GM18511 (cell line): ENCODE results near the gene APBB3.

Experiments used
- ATAC-seq: cut with Tn5 transposase; IDR thresholded peaks from one replicate; pipeline ENCODE4 v1.9.1; 2021; ENCODE audit warnings: mild to moderate bottlenecking, moderate library complexity; ENCODE audit not compliant: unreplicated experiment

APBB3 gene

DNA sequence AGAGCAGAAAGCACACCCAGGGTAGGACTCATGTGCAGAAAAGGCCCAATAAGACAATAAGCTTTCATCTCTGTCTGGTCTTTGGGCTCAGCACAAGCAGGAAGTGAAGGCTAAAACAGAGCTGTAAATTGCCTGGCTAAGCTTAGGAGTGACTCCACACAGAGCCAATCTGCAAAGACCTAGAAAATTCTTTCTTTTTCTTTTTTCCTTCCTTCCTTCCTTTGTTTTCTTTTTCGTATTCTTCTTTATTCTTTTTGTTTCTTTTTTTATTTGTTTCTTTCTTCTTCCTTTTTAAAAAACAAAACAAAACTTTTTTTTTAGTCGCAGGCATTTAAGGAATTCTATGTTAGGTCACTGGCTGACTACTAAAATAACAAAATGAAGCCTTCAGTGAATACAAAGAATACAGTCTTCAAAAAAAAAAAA, 12.4 kb upstream of the APBB3 start:
- ATAC-seq: no peak

DNA sequence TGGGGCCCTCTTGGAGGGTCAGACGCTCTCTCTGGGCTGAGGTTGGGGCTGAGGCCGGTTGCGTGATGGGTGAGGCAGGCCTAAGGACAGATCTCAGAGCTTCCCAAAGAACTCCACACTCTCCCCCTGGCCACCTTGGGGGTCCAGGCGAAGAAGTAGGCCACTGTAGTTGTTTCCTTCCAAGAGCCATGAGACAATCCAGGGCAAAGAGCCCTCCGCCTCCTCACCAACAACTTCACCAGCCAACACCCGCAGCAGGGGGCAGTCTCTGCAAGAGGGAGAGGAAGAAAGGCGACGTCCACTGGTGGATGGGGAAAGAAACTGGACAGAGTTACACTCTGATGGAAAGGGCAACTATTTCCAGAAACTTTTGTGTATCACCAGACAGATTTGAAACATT, 10.9 kb upstream of the APBB3 start:
- ATAC-seq: no peak

DNA sequence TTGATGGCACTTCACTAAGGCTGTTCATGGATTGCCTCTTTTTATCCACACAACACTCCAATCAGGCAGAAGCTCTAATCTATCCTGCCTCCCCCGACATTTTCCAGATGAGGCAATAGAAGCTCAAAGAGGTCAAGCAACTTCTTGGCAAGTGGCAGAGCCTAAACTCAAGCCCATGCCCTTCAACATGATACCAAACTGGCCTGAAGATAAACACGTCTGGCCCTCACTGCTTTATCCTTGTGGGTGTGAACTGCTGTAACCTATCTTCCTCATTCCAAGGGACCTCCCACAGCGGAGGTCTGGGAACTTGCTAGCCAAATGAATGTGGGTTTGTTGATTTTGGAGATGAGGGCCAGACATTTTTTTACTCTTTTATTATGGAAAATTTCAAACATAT, 9.8 kb upstream of the APBB3 start:
- no peak for ATAC-seq

DNA sequence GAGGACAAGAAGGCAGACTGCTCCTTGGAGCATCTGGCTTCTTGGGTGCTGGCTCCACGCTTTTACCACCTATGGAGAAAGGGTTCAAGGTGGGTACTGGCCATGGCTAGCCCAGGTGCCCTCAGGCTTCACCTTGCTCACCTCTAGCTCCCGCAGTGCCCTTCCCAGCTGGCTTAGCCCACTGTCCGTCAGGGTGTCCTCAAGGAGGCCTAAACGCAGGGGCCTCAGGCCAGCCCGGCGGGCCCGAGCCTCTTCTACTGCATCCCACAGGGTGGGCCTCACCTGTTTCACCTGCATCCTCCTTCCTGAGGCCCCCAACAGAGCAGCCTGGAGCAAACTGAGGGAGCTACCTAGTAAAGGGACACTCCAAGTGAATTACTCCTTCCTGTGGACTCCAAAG, 9.3 kb upstream of the APBB3 start:
- ATAC-seq: no peak

DNA sequence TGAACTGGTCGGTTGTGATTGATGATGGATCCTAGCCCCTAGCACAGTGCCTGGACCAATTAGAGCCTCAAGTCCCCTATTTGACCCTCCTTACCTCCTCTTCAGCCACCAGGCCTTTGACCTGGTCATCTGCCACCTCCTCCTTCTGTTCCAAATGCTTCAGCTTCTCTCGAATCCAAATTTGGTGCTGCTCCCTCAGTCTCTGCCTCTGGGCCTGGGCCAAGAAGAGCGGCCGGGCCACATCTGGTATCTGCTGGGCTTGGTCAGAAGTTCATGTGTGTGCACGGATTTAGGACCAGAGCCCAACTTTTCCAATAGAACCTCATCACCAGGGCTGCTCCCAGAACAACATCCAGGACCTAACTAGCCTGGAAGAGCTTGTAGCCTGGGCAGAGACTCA, 6.7 kb upstream of the APBB3 start:
- no peak for ATAC-seq

DNA sequence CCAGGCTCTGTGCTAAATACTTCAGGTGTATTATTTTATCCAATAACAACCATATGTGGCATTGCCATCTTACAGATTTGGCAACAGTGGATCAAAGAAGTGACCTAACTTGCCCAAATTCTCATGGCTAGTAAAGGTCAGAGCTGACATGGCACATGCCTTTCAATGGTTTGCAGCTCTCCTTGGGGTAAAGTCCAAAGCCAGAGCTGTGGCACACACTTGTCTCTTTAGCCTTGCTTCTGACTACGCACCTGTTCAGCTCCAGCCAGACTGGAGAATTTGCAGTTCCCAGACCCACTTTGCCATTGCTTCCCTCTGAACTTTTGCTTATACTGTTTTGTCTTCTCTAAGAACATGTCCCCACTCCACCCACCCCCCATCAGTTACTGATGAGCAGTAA, 6.1 kb upstream of the APBB3 start:
- ATAC-seq: no peak

DNA sequence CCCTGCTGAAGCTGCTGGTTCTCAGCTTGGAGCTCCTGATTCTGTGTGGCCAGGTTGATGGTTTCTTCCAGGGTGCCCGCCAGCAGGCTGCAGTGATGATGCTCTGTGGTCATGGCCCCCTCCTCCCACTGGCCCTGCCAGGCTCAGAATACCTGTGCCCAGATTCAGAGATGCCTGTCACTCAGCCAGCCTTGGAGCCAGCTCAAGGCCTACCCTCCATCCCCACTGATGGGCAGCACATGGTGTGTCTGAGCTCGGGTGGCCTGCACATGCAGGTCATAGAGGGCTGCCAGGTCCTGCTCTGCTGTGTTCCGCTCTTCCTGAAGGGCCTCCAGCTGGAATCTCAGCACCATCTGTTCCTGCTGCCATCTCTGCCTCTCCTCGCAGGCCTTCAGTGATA, 5.7 kb upstream of the APBB3 start:
- ATAC-seq: no peak

DNA sequence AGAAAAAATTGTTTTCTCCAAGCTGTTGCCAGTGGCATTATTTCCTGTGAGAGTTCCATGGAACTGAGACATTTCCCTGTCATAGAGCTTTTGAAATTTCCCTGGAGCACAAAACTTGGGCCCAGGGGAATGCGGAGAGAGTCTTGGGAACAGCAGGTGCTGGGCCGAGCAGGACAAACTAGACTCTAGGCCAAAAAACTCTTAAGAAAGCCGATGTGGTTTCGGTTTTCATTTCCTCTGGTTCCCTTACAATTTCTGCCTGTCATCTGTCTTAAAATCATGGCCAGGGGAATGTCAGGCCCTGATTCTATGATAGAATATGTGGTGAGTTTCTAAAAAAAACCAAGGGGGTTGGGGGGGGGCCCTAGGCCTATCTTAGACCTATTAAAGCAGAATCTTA, 4.8 kb upstream of the APBB3 start:
- ATAC-seq: peak; percentile 35

DNA sequence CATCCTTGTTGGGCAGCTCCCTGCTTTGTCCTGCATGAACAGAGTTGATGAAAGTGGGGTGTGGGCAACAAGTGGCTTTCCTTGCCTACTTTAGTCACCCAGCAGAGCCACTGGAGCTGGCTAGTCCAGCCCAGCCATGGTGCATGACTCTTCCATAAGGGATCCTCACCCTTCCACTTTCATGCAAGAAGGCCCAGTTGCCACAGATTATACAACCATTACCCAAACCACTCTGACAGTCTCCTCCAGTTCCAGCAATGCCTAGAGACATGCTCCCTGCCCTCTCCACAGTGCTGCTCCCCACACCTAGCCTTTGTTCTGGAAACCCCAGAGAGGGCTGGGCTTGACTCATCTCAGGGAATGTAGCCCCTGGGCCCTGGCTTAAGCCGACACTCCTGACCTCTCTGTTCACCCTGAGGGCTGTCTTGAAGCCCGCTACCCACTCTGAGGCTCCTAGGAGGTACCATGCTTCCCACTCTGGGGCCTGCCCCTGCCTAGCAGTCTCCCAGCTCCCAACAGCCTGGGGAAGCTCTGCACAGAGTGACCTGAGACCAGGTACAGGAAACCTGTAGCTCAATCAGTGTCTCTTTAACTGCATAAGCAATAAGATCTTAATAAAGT, 4.2 kb upstream of the APBB3 start:
- no peak for ATAC-seq

DNA sequence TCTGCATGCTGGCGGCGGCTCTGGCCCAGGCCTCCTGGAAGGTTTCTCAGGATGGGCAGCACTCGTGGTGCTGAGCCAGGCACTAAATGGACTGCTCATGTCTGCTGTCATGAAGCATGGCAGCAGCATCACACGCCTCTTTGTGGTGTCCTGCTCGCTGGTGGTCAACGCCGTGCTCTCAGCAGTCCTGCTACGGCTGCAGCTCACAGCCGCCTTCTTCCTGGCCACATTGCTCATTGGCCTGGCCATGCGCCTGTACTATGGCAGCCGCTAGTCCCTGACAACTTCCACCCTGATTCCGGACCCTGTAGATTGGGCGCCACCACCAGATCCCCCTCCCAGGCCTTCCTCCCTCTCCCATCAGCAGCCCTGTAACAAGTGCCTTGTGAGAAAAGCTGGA, 3.5 kb upstream of the APBB3 start:
- no peak for ATAC-seq

DNA sequence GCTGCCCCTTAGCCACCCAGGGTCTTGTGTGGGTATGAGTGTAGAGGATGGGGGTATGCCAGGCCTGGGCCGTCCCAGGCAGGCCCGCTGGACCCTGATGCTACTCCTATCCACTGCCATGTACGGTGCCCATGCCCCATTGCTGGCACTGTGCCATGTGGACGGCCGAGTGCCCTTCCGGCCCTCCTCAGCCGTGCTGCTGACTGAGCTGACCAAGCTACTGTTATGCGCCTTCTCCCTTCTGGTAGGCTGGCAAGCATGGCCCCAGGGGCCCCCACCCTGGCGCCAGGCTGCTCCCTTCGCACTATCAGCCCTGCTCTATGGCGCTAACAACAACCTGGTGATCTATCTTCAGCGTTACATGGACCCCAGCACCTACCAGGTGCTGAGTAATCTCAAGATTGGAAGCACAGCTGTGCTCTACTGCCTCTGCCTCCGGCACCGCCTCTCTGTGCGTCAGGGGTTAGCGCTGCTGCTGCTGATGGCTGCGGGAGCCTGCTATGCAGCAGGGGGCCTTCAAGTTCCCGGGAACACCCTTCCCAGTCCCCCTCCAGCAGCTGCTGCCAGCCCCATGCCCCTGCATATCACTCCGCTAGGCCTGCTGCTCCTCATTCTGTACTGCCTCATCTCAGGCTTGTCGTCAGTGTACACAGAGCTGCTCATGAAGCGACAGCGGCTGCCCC, 2.9 kb upstream of the APBB3 start:
- no peak for ATAC-seq

DNA sequence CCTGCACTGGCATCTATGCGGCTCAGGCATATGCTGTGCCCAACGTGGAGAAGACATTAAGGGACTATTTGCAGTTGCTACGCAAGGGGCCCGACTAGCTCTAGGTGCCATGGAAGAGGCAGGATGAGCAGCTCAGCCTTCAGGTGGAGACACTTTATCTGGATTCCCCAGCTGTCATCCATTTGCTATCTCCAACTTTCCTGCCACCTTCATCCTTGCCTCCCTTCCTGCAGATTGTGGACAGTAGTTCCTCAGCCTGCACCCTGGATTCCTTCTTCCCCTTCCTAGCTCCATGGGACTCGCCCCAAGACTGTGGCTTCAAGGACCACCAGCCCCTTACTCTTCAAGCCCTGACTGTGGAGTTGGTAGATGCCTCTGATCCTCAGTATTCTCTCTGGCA, 2.3 kb upstream of the APBB3 start:
- ATAC-seq: no peak

DNA sequence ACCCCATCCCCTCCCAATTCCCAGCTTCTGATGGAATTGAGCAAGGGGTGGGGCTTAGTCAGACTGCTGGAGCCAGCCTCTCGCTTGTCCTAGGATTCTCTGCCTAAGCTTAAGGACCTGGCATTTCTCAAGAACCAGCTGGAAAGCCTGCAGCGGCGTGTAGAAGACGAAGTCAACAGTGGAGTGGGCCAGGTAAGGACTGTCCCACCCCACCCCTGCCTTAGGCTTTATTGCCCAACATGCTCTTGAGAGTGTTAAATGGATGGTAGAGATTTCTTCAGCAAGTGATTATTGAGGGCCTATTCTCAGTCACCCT, 1.3 kb upstream of the APBB3 start:
- no peak for ATAC-seq

DNA sequence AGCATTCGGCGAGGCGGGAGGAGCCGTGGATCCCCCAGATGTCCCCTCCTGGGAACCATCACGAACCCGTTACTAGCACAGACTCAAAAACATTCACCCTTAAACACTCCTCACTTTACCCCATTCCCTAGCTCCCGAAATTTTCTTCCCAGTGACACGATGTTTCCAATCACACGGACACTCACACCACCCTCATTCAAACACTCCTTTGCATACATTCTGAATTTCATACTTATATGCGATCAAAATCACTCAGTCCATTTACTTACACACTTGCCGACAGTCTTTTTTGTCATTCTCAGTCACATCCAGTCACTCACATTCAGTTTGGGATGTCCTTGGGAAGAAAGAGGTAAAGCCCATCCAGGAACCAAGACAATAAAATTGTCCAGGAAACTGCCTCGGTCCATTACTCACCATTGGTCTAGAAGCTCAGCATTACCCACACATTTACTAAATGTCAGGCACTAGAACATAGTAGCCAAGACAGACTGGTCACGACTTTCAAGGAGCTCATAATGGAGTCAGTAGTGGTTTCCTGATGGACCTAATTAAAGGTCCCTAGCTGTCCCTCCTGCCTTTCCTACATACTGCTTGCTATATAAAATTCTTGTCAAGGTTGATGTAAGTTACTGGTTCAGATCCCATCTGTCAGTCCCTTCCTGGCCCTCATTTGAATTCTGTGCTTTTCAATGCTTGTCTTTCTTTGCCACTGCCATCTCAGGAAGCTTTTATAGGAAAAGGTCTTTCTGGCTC, 804 bp upstream of the APBB3 start:
- ATAC-seq: peak; percentile 4

DNA sequence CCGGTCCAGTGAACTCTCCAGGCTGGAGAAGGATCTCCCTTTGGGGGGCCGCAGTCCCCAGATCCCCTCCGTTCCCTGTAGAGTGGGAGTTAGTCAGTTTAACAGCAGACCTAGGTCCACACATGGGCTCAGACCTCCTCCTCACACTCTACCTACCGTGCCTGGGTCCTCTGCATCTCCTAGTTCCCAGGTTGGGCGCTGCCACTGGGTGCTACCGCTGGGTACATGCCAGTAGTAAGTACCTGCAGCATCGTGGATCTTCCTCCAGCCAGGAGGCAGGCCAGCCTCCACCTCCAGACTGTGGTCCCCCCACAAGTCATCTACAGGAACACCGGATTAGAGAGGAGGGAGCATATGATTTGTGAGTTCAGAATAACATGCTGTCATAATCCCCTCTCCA, 802 bp downstream of the APBB3 start:
- ATAC-seq: no peak

DNA sequence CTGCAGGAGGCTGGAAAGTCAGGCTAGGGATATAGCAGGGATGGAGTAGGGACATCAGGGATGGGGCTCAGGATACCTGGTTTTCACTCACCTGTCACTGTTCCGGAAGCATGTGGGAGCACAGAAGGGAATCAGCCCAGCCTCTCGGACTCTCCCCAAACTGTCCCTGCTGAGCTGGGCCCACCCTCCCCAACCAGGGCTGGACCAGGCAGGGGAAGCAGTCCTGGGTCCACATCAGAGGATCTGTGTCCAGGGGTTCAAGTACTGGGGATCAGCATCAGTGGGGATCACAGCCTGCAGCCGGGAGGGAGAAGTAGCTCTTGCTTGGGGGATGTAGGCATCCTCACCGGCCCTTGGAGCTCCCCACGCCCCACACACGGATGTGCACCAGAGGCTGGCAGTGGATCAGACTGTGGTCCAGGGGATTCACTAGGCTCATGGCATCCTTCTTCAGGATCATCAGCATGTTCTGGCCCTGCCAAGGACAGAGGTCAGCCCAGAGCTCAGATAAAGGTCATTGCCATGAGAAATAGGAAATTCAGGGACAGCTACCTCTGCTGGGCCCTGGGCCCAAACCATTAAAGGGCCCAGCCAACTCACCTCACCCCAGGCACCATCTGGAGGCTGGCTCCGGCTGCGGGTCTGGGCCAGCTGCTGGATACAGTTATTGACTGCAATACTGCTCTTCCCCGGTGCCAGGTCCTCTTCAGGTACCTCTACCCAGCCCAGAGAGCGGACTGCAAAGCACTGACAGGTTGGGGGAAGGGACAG, 2.5 kb downstream of the APBB3 start:
- no peak for ATAC-seq

DNA sequence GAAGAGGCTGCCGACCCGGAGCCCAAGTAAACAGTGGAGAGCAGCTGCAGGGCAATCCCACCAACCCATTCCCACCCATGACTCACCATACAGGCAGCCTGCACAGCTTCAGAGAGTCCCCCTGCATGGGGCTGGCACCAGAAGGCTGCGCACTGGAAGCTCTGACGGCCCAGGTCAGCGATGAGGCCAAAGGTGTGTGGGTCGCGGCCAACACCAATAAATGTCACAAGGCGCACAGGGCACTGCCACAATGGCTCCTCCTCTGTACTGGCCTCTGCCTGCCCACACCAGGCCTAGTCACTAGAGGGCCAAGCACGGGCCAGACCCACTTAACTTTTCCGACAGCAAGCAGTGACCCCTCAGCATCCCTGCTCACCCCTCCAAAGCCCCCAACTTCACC, 4.2 kb downstream of the APBB3 start:
- ATAC-seq: no peak

DNA sequence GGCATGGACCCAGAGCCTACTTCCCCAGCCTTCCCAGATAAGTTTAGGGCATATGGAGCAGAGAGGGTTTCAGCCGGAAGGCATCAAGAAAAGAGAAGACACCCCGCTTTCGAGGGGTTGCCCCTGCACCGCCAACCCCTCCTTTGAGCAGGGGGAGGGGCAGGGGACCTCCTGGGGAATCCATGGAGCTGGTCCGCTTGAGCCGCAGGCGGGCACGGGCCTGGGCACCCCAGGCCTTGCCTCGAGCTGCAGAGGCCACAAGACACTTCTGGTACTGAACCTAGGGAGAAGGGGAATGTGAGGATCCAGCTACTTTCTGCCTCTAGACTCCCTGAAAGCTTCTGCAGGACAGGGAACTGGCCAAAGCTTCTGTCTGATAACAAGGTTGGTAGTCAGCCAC, 5.9 kb downstream of the APBB3 start:
- ATAC-seq: no peak

DNA sequence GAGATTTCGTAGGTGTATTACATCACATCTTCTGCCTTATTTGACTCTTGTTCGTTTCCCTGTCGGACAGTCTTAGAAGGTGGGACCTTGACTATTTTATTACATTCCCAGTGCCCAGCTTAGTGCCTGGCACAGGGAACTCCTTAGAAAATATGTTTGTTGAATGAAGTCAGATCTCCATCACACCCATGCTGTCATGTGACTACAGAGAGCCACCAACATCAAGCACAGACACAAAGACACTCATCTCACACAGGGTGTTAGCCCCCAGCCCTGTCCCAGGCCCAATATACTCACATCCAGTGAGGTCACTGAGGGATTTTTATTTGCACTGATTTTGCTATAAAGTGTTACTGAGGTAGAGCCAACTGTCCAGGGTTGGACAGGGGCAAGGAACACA, 6.4 kb downstream of the APBB3 start:
- no peak for ATAC-seq

DNA sequence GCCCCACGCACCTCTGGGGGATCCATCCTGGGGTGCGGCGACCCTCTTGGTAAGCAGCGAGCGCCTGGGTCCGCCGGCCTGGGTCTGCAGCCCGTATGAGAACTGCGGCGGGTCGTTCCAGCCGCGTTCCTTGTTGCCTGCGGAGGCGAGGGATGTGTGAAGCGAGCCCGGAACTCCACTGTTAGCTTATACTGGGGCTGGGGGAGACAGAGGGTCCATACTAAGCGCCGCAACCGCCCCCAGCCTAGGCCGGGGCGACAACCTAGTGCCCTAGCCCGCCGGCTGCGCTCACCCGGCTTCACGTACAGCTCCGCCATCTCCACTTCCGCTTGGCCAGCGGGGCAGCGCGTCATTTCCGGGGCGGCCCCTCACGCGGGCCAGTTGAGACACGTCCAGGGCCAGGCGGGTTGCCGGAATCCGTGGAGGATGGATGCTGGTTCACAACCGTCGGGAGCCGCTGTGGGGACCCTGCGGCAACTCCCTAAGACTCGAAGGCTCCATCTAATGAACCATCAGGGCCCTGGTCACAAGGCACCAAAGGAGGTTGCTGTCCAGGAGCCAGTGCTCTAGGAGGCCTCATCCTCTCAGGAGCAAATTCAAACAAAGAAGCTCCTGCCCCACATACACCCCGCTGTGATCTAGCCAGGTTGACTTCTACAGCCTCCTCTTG, 7.1 kb downstream of the APBB3 start, which contains the start of gene SRA1:
Gene SRA1, minus strand, starts transcription at position 338 of the 670 bp plus-strand sequence. Its CDS starts 21 bp downstream, at position 317.
- ATAC-seq: peak; percentile 96

DNA sequence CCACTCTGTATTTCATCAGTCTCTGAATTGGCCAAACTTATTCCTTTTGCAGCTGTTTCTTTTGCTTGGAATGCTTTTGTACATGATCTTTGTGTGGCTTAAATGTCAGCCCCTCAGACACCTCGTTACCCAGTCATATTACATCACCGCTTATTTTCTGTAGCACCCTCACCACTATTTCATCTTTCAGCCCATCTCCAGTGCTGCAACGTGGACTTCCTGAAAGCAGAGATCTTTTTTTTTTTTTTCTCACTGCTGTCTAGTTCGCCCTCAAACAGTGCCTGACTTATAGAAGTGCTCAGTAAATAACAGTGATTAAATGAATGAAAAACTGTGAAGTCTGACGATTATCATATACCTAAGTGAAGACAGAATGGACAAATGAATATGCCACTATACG, 8.0 kb downstream of the APBB3 start:
- ATAC-seq: no peak
